Prostate gland (tissue), 2 donors: ENCODE measurements around the gene USP20.

Experiments used
- CTCF ChIP-seq, 4 experiments: fragments of 200-600 bp in 2 of 4; fragments of 450-650 bp in 2 of 4; sonication (generic) in 2 of 4; IDR thresholded peaks; 1 replicate in 3 of 4; 2 replicates in 1 of 4; pipeline ENCODE4 v1.5.1; 2016 to 2019; ENCODE audit warnings: antibody characterized with exemption in 4 of 4, mild to moderate bottlenecking in 2 of 4, moderate library complexity in 2 of 4
- POLR2A ChIP-seq: fragments of 450-650 bp; IDR thresholded peaks from one replicate; pipeline ENCODE4 v1.6.1; 2016; ENCODE audit warnings: antibody characterized with exemption, mild to moderate bottlenecking
- POLR2AphosphoS5 ChIP-seq: sonication (generic); formaldehyde crosslinking; IDR thresholded peaks from one replicate; pipeline ENCODE4 v1.6.1; 2017; ENCODE audit warnings: antibody characterized with exemption

DNA sequence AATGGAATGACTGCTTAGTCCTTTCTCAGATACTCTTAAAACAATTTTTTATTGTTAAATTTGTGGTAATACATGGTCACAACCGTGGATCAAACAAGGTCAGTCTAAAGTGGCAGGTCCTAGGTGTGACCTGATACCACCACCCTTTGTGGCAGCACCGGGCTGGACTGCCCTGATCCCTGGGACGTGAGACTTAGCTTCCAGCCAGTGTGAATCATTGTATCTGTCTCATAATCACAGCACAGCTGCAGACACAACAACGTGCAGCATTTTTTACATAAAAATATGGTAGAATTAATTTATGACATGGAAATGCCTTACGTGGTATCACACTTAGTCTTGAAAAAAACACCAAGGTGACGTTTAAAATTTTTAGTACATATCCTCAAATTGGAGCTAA, 24.5 kb upstream of the USP20 start:
- TF ChIP-seq CTCF (IDR thresholded peaks at IDR 0.05) (no peak), POLR2A (no peak), POLR2AphosphoS5 (no peak)
